Stimulated activated CD4-positive, alpha-beta T cell treated with anti-CD3 and anti-CD28 coated beads, Interleukin-12 subunit alpha, Interleukin-12 subunit beta, amount 100 ng/mL, for 4 hours (primary cell): ENCODE data around the gene GAS5.

Experiments
- DNase-seq: peaks from one replicate; pipeline ENCODE4 v3.0.0-alpha.2; 2020

Gene GAS5

GRCh38 chr1:173823781-173824314 lies 43.9 kb downstream of the GAS5 start:
- DNase-seq = no peak

DNA sequence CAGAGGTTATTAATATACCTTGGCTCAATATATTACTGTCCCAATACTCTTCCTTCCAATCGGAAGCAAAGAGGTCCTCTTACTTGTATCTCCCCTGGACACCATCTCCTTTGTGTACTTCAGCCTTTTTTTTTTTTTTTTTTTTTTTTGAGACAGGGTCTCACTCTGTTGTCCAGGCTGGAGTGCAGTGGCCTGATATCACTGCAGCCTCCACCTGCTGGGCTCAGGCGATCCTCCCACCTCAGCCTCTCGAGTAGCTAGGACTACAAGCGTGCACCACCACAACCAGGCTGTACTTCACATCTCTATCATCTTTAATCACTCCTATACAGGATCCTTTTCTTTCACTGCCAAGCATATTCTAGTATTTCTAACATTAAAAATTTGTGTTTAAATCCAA lies 46.1 kb downstream of the GAS5 start:
- DNase-seq = no peak

GRCh38 chr1:173818459-173818858 lies 49.3 kb downstream of the GAS5 start:
- DNase-seq = no peak
